ENCODE data around the gene DCAF11. TPM values are rescaled to one million over a fixed set of nuclear protein-coding genes. Genes with fewer than 3 reads are reported as not detected.

The DCAF11 gene
- total RNA-seq, 1 donor from 2014 or later: 48.2 TPM

DNA sequence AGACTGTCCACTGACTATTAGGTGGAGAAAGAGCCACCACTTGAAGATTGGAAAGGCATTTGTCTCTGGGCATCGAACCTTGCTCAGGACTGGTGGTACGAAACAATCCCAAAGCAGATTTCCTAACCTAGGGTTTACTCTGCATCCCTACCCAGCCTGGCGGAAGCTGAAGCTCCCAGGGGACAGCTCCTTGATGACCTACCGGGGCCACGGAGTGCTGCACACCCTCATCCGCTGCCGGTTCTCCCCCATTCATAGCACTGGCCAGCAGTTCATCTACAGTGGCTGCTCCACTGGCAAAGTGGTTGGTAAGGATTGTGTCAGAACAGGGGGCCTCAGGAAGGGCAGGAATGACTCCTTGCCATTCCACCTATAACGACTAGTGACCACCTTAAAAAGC, 6.6 kb downstream of the DCAF11 start:
- no peak for ATAC-seq

DNA sequence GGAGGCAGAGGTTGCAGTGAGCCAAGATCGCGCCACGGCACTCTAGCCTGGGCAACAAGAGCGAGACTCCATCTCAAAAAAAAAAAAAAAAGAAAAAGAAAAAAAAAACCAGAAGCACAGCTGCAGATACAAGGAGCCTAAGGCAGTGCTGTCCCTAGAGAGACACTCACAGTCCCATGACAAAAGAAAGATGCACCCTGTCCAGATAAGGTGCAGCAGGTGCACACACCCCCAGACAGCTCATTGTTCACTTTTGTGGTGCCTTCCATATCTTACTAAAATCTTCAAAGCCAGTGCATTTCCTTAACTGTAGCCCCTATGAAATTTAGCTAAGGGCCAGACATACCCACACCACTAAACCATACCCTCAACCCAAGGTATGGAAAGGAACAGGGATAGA, 7.8 kb downstream of the DCAF11 start:
- ATAC-seq: no peak

DNA sequence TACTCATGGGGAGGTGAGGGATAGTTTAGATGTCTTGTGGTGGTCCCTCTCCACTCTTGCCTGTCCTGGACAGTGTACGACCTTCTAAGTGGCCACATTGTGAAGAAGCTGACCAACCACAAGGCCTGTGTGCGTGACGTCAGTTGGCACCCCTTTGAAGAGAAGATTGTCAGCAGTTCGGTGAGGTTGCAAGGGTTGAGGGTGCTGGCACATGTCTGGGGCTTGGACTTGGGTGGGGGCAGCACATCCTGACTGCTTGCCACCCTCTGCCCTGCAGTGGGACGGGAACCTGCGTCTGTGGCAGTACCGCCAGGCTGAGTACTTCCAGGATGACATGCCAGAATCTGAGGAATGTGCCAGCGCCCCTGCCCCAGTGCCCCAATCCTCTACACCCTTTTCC, 8.3 kb downstream of the DCAF11 start:
- ATAC-seq: no peak

- peak; percentile 20 for ATAC-seq
Measured at GRCh38 chr14:24123424-24124417, 9.1 kb downstream of the DCAF11 start.

GRCh38 chr14:24126939-24127338, 12.4 kb downstream of the DCAF11 start:
- no peak for ATAC-seq

DNA sequence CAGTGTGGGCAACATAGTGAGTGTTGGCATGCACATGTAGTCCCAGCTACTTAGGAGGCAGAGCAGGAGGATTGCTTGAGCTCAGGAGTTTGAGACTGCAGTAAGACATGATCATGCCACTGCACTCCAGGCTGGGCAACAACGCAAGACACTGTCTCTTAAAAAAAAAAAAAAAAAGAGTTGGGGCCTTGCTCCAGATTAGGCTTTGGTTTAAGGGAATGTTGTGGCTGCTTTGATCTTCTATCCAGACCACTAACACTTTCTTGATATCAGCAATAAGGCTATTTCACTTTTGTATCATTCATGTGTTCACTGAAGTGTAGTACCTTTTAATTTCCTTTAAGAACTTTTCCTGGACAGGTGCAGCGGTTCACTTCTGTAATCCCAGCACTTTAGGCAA, 13.1 kb downstream of the DCAF11 start:
- no peak for ATAC-seq

DNA sequence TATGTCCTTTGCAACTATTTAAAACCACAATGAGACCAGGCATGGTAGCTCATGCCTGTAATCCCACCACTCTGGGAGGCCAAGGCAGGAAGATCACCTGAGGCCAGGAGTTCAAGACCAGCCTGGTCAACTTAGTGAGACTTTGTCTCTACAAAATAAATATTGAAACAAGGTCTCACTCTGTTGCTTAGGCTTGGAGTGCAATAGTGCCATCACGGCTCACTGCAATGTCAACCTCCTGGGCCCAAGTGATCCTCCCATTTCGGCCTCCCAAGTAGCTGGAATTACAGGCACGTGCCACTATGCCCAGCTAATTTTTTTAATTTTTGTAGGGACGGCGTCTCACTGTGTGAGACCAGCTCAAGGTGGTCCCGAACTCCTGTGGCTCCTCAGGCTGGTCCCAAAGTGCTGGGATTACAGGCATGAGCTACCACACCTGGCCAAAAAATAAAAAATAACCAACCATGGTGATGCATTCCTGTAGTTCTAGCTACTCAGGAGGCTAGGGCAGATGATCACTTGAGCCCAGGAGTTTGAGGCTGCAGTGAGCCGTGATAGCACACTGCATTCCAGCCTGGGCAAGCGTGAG, 14.9 kb downstream of the DCAF11 start:
- ATAC-seq: no peak

- no peak for ATAC-seq
Measured at GRCh38 chr14:24130380-24130716, 15.8 kb downstream of the DCAF11 start, which contains the start of gene FITM1. Gene FITM1, plus strand, starts transcription at chr14:24130659. Its CDS starts 905 bp downstream, at chr14:24131564.

- no peak for ATAC-seq
Measured at GRCh38 chr14:24130717-24131548, 16.4 kb downstream of the DCAF11 start.

DNA sequence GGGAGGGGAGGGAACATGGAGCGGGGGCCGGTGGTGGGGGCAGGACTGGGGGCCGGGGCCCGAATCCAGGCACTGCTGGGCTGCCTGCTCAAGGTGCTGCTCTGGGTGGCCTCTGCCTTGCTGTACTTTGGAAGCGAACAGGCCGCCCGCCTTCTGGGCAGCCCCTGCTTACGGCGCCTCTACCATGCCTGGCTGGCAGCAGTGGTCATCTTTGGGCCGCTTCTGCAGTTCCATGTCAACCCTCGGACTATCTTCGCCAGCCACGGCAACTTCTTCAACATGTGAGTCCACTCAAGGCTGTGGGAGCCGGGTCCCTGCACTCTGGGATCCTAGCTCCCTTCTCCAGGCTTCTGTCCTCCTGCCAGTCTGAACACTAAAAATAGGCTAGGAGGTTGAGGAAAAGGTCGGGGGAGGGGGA, 17.0 kb downstream of the DCAF11 start:
- ATAC-seq: no peak

DNA sequence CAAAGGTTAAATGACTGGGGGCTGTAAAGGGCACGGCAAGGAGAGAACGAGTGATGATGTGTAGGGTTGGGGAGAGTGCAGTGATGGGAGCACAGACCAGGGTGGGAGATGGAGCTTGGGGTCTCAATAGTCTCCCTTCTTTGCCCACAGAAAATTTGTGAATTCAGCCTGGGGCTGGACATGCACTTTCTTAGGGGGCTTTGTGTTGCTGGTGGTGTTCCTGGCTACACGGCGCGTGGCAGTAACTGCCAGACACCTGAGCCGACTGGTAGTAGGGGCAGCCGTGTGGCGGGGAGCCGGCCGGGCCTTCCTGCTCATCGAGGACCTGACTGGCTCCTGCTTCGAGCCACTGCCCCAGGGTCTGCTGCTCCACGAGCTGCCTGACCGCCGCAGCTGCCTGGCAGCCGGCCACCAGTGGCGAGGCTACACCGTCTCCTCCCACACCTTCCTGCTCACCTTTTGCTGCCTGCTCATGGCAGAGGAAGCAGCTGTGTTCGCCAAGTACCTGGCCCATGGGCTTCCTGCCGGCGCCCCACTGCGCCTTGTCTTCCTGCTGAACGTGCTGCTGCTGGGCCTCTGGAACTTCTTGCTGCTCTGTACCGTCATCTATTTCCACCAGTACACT, 17.6 kb downstream of the DCAF11 start:
- ATAC-seq: peak; percentile 12

GRCh38 chr14:24132976-24133375, 18.4 kb downstream of the DCAF11 start:
- ATAC-seq: no peak

DNA sequence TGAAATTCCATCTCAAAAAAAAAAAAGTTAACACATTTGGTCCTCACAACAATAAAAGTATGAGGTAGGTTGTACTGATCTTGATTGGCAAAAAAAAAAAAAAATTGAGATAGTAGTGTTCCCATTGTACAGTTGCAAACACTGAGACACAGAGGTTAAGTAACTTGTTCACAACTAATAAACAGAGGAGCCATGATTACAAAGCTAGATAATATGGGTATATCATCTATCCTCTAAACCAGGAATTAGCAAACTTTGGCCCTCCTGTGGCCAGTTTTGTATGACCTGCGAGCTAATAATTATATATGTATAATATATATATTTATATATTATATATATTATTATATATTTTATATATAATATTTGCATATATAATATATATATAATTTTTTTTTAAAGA, 19.2 kb downstream of the DCAF11 start:
- ATAC-seq: no peak

GRCh38 chr14:24135584-24135833, 20.9 kb downstream of the DCAF11 start:
- ATAC-seq: no peak

GRCh38 chr14:24135834-24136683, 21.5 kb downstream of the DCAF11 start, which contains the start of gene PSME1:
Gene PSME1, plus strand, starts transcription at chr14:24136194. Its CDS starts 69 bp downstream, at chr14:24136263.
- peak; percentile 95 for ATAC-seq

DNA sequence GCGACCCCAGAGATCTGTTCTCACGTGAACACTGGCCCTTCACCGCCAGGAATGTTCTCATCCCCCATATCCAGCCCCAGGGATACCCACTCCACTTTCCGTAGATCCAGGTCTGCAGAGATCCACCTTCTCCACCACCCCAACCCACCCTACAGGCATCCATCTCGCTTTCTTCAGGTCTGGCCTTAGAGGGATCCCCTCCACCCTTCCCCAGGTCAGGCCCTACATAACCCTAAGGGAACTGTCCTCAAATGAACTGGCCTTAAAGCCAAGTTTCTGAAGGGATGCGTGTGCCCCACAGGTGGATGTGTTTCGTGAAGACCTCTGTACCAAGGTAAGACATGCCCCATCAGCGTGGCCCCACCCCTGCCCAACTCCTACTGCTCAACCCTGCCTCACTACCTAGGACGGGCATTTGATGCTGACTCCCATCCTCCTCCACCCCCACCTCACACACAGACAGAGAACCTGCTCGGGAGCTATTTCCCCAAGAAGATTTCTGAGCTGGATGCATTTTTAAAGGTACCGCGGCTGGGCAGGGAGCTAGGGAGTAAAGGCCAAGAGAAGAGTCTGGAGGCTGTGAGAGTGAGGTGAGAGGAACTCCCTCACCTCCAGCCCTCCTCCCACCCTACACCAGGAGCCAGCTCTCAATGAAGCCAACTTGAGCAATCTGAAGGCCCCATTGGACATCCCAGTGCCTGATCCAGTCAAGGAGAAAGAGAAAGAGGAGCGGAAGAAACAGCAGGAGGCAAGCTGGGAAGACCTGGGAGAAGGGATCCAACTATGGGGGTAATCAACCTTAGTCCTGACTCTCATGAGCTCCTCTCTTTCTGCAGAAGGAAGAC, 22.3 kb downstream of the DCAF11 start:
- ATAC-seq: no peak

DNA sequence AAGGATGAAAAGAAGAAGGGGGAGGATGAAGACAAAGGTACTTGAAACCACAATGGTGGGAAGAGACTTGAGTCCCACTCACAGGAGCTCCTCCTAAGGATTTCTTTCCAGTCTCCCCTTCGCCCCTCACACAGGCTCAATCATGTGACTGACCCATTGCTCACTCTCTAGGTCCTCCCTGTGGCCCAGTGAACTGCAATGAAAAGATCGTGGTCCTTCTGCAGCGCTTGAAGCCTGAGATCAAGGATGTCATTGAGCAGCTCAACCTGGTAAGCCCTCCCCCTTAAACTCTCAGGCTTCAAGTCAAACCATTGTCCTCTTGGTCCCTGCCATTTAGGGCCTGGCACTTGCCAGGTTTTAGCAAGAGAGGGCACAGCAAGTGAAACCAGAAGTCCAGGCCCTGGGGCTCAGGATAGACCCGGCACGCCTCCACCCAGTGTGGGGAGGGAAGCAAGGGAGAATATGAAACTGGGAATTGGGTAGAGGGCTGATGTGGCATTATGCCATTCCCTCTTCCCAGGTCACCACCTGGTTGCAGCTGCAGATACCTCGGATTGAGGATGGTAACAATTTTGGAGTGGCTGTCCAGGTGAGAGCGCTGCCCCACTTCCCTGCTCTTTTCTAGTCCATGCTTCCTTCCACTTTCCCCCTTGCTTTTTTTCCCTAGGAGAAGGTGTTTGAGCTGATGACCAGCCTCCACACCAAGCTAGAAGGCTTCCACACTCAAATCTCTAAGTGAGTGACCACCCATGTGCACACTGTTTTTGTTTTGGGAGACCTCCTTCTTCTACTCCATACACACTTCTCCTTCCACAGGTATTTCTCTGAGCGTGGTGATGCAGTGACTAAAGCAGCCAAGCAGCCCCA, 23.2 kb downstream of the DCAF11 start:
- ATAC-seq: no peak

DNA sequence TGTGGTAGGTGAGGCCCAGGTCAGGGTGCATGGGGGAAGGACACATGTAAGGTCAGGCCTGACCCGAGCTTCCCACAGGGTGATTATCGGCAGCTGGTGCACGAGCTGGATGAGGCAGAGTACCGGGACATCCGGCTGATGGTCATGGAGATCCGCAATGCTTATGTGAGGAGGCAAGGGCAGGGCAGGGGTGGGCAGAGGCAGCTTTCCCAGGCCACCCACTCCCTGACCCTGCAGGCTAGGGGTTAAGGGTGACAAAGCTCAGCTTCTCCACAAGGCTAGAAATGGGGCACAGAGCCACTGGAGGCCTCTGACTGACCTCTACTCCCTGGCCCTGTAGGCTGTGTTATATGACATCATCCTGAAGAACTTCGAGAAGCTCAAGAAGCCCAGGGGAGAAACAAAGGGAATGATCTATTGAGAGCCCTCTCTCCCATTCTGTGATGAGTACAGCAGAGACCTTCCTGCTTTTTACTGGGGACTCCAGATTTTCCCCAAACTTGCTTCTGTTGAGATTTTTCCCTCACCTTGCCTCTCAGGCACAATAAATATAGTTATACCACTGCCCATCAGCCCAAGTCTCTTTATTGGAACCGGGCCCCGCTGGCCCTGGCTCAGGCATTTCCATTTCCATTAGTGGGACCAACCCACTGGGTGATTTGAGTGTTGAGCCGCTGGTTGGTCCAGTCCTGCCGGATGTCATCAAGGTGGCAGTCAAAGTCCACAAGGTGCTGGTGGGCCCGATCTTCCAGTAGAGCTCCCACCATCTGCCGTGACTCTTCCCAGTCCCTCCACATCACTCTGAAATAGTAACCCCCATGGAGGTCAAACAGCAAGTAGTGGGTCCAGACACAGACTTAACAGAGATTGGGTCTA, 24.1 kb downstream of the DCAF11 start:
- no peak for ATAC-seq

Measured in esophagus mucosa (tissue), 1 donor.